WERI-Rb-1 (cell line): ENCODE data around the gene SSR2.

ENCODE experiments used
- DNase-seq: peaks from one replicate; pipeline ENCODE4 v3.0.0-alpha.2; 2020
- H3K27ac ChIP-seq: fragments of 250-450 bp; sonication (Bioruptor Pico); 2 replicates; pipeline ENCODE4 v1.5.1; 2020; ENCODE audit warnings: mild to moderate bottlenecking, moderate library complexity
- H3K27me3 ChIP-seq: fragments of 250-450 bp; sonication (Bioruptor Pico); 2 replicates; pipeline ENCODE4 v1.5.1; 2021; ENCODE audit warnings: mild to moderate bottlenecking, low read depth, moderate library complexity; ENCODE audit not compliant: insufficient read depth, severe bottlenecking
- H3K36me3 ChIP-seq: fragments of 250-450 bp; sonication (Bioruptor Pico); 2 replicates; pipeline ENCODE4 v1.5.1; 2020; ENCODE audit warnings: mild to moderate bottlenecking, moderate library complexity
- H3K4me3 ChIP-seq: 2 replicates; pipeline ENCODE4 v1.5.1; 2011; ENCODE audit warnings: low read depth, mild to moderate bottlenecking, control low read depth, low read length
- H3K9me3 ChIP-seq: fragments of 250-450 bp; sonication (Bioruptor Pico); 2 replicates; pipeline ENCODE4 v1.5.1; 2021; ENCODE audit warnings: mild to moderate bottlenecking, moderate library complexity; ENCODE audit not compliant: severe bottlenecking
- TF ChIP-seq, protein P1 (sequence below): IDR thresholded peaks from 2 replicates; pipeline ENCODE4 v1.5.1; 2011; ENCODE audit warnings: low read depth, mild to moderate bottlenecking, control low read depth, inconsistent platforms, low read length

SSR2 gene

DNA sequence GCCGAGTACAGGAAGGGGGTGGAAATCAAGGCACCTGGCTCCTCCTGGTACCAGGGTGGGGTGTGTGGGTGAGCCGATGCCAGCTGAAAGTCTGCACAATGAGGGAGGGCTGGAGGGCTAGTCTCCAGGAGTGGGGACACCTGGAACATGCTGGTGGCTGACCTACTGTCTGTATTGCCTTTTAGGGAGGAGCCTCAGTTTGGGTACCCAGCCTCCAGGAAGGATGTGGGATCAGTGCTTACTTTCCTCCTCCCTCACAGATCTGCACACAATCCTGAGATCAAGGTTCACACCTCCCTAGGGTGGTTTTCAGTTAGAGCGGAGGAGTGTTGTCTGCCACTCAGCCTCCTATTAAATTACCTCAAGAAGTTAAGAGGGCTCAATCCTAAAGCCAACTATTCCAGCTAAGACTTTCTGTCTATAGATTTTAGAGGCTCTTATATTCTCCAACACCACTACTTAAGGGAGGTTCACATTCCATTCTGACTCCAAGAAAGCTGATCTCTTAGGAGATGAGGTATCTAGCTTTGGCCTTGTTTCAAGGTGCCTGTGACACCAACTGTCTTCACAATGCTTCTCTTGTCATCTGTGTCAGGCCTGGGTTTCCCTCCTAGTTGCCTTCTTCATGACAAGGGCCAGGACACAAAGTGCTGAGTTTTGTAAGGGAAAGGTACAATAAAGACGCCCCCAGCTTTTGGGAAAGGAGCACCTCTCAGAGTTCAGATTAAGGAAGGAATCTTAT, 15.7 kb downstream of the SSR2 start:
- Histone ChIP-seq H3K9me3 (no peaks in the 10 kb centered on the region), H3K36me3 (peaks cover 29% of the 10 kb centered on the region), H3K27me3 (no peaks in the 10 kb centered on the region), H3K4me3 (no peak overlapping the region), H3K27ac (no peak overlapping the region)
- peak; percentile 36 for DNase-seq
- TF ChIP-seq, protein P1, sequence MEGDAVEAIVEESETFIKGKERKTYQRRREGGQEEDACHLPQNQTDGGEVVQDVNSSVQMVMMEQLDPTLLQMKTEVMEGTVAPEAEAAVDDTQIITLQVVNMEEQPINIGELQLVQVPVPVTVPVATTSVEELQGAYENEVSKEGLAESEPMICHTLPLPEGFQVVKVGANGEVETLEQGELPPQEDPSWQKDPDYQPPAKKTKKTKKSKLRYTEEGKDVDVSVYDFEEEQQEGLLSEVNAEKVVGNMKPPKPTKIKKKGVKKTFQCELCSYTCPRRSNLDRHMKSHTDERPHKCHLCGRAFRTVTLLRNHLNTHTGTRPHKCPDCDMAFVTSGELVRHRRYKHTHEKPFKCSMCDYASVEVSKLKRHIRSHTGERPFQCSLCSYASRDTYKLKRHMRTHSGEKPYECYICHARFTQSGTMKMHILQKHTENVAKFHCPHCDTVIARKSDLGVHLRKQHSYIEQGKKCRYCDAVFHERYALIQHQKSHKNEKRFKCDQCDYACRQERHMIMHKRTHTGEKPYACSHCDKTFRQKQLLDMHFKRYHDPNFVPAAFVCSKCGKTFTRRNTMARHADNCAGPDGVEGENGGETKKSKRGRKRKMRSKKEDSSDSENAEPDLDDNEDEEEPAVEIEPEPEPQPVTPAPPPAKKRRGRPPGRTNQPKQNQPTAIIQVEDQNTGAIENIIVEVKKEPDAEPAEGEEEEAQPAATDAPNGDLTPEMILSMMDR = no peak

DNA sequence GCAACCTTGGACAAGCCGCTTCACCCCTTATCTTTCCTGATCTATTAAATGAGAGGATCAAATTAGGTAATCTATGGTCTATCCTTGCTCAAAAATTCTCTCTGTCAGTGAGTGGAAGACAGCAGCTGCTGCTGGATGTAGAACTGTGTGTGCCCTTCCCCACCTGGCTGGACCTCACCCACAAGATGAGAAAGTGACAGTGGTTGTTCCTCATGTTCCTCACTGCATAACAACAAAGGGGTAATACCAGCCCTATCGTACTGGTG, 16.9 kb downstream of the SSR2 start:
- H3K4me3 ChIP-seq = no peak overlapping the region
- no peak for DNase-seq

DNA sequence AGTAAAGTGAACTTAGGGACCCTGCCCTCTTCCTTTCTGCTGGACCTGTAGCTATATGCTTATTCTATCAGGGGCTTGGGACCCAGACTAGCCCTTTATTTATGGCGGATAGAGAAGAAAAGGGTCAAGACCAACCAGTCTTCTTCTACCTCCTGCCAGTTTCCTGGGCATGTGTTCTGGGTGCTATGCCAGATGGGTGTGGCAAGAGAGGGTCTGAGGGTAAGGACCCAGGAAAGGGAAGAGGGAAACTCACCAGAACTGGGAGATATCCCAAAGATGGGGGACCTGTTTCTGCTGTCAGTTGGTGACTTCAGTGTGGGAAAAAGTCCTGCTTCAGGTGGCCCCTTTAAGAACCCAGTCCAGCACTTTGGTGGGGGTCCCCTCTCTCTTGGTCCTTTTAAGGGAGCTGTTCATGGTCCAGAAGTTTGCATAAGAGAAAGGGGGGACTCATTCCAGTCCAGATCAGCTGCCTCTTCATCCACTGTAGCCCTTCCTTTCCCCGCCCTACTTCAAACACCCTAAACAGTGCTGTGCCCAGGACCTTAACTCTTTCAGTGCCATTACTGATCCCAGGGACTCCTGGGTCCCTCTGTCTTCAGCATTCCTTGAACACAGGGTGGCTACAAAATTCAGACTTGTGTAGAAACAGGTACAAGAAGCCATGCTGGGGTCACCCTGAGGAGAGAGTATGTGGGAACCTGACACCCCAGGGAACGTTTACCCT, 18.4 kb downstream of the SSR2 start:
- TF ChIP-seq, protein P1 = no peak
- DNase-seq = no peak
- Histone ChIP-seq H3K4me3 (no peak overlapping the region), H3K27ac (no peak overlapping the region), H3K27me3 (no peaks in the 10 kb centered on the region), H3K9me3 (no peaks in the 10 kb centered on the region), H3K36me3 (peaks cover 7% of the 10 kb centered on the region)

More for the DNA sequence above, 16.9 kb downstream of the SSR2 start:
- TF ChIP-seq, protein P1 = no peak
- peaks cover 17% of the 10 kb centered on the region for H3K36me3 ChIP-seq
- no peak overlapping the region for H3K27ac ChIP-seq
- H3K9me3 ChIP-seq = no peaks in the 10 kb centered on the region
- no peaks in the 10 kb centered on the region for H3K27me3 ChIP-seq

DNA sequence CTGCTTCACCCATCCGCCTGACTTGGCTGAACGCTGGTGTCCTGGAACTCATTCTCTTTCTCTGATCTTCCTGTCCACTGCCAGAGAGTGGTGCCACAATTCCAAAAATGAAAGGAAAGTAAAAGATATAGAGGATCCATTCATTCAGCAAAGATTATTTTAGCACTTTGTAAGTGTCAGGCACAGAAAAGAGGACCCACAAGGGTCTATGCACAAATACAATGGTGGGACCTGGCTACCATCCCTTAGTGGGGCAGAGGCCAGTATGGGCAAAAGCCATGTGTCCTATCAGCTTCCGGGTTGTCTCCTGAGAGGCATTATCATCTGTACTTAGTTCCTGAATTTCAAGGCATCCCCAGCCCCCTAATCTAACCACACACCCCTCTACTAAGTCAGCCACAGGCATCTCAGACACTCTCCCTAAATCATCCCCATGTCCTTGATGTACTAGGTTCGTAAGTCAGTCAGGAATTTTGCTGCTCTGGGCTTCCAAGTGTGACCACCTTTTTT, 19.0 kb downstream of the SSR2 start:
- DNase-seq = no peak
- peaks cover 1% of the 10 kb centered on the region for H3K36me3 ChIP-seq
- no peaks in the 10 kb centered on the region for H3K9me3 ChIP-seq
- no peaks in the 10 kb centered on the region for H3K27me3 ChIP-seq
- TF ChIP-seq, protein P1 = no peak
- no peak overlapping the region for H3K4me3 ChIP-seq
- no peak overlapping the region for H3K27ac ChIP-seq

DNA sequence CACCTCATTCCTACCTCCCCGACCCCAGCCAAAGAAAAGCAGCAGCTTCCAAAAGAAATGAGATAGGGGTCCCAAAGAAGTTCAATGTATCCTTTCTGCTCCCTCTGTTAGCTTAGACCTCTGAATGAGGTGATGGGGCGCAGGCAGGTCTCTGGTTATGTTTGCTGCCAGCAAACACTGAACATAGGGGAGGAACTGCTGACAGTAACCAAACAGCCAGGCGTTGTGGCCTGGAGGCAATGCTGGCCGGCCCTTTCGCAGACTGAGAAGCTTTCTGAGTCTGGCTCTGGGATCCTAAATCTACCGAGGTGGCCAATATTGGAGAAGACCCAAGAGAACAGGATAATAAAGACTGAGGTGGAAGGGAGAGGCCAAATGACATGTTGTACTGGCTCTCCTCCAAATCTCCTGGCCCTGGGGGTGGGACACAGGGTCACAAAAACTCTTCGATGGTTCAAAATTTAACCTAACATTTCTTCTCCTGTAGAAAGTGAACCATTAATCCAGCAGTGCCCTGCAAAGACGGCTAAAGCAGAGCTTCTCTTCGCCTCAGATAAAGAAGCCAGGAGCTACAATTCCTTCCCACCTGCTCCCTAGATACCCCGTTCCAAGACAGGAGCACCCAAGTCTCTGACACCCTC, 19.6 kb downstream of the SSR2 start:
- no peak overlapping the region; the same call in 1 of the 2 replicates for H3K27ac ChIP-seq
- no peak for DNase-seq

More for the DNA sequence above, 19.6 kb downstream of the SSR2 start:
- H3K27me3 ChIP-seq = no peaks in the 10 kb centered on the region
- no peaks in the 10 kb centered on the region for H3K36me3 ChIP-seq
- H3K4me3 ChIP-seq = no peak overlapping the region
- H3K9me3 ChIP-seq = no peaks in the 10 kb centered on the region
- TF ChIP-seq, protein P1 = no peak
